Measurements from ENCODE around the gene AOC3. TPM values are rescaled to one million over a fixed set of nuclear protein-coding genes. Genes with fewer than 3 reads are reported as not detected.

Gene AOC3, protein sequence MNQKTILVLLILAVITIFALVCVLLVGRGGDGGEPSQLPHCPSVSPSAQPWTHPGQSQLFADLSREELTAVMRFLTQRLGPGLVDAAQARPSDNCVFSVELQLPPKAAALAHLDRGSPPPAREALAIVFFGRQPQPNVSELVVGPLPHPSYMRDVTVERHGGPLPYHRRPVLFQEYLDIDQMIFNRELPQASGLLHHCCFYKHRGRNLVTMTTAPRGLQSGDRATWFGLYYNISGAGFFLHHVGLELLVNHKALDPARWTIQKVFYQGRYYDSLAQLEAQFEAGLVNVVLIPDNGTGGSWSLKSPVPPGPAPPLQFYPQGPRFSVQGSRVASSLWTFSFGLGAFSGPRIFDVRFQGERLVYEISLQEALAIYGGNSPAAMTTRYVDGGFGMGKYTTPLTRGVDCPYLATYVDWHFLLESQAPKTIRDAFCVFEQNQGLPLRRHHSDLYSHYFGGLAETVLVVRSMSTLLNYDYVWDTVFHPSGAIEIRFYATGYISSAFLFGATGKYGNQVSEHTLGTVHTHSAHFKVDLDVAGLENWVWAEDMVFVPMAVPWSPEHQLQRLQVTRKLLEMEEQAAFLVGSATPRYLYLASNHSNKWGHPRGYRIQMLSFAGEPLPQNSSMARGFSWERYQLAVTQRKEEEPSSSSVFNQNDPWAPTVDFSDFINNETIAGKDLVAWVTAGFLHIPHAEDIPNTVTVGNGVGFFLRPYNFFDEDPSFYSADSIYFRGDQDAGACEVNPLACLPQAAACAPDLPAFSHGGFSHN
- 0.31 and 0.32 TPM in 2 replicates for total RNA-seq

DNA sequence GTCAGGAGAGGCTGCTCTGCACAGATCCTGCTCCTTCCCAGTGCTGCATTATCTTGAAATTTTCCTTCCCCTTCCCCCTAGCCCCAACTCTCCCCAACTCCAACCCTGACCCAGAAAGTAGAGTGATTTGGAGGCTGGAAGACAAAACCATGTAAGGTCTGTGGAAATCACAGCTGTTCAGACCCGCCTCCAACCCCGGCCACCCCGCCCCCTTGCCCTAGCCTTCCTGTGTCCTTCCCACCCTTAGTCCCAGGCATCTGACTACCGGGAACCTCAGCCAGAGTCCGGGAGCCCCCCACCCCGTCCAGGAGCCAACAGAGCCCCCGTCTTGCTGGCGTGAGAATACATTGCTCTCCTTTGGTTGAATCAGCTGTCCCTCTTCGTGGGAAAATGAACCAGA, at the start of gene AOC3:
Gene AOC3, plus strand, starts transcription at position 246 of the 400 bp plus-strand sequence. Its CDS starts 145 bp downstream, at position 391.

DNA sequence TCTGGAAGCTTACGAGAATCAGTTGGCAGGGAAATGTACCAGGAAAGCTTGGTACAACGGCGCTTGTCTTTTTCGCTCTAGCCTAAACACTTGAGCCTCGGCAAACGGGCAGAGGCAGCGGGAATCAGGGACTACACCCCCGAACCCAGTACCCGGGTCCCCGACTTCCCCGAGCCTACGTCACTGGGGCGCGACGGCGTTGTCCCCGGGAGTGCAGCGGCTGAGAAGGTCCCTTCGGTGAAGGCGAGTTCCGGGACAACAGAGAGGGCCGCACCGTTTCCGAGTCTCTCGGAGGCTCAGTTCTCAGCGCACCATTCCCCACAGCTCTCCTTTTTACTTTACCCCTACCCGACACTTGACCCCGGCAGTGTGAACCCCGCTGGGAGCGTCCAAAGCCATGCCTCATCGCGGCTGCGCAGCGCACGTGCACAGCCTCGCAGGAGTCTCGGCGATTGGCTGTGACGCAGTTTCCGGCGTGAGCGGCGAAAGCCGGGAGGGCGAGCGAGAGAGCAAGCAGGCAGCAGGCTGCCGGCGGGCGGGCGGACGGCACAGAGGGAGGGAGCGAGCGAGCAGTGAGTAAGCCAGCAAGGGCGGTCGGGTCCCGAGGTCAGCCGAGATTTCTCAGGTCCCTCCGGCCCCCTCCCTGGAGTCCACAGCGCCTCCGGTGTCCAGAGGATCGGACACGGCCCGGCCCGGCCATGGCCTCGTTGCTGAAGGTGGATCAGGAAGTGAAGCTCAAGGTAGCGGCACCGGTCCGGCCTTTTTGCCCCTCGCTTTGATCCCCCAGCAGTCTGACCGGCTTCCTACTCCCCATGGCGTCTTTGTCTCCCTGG, 17.8 kb upstream of the AOC3 start, which contains the start of gene PSME3:
Gene PSME3, plus strand, starts transcription at position 464 of the 833 bp plus-strand sequence. Its CDS starts 235 bp downstream, at position 699.

DNA sequence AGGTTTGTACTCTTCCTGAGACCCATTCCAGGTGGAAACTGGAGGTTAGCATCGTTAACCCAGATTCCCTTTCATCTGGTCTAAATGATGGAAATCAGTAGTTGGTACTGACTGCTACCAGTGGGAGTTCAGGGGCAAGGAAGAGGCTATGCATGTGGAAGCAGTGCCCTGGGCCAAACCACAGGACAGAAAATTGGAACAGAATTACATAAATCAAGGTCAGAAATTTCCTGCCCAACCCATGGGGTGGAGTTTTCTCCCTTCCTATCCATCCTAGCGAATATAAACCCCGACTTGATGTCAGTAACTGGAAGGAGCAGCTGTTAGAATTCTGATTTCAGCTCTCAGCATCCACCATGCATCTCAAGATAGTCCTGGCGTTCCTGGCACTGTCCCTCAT, 6.7 kb upstream of the AOC3 start, which contains the start of gene AOC2:
Gene AOC2, plus strand, starts transcription at position 310 of the 400 bp plus-strand sequence. Its CDS starts 47 bp downstream, at position 357.

DNA sequence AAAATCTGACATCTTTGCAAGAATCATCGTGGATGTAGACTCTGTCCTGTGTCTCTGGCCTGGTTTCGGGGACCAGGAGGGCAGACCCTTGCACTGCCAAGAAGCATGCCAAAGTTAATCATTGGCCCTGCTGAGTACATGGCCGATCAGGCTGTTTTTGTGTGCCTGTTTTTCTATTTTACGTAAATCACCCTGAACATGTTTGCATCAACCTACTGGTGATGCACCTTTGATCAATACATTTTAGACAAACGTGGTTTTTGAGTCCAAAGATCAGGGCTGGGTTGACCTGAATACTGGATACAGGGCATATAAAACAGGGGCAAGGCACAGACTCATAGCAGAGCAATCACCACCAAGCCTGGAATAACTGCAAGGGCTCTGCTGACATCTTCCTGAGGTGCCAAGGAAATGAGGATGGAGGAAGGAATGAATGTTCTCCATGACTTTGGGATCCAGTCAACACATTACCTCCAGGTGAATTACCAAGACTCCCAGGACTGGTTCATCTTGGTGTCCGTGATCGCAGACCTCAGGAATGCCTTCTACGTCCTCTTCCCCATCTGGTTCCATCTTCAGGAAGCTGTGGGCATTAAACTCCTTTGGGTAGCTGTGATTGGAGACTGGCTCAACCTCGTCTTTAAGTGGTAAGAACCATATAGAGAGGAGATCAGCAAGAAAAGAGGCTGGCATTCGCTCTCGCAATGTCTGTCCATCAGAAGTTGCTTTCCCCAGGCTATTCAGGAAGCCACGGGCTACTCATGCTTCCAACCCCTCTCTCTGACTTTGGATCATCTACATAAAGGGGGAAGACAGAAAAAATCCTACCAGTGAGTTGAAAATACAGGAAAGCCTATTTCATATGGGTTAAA, 49.7 kb downstream of the AOC3 start, which contains the start of gene G6PC1:
Gene G6PC1, plus strand, starts transcription at position 340 of the 872 bp plus-strand sequence. Its CDS starts 78 bp downstream, at position 418.

Other genes starting within 250 kb of the AOC3 start
- gene RETREG3, start 241.8 kb upstream of the AOC3 start, total RNA-seq, result 40.3 and 50.0 TPM in 2 replicates
- gene TUBG1, start 241.5 kb upstream of the AOC3 start, total RNA-seq, result 18.9 and 62.2 TPM in 2 replicates
- gene TUBG2, start 191.9 kb upstream of the AOC3 start, total RNA-seq, result 1.9 and 7.4 TPM in 2 replicates
- gene PLEKHH3, start 174.2 kb upstream of the AOC3 start, total RNA-seq, result 5.8 and 10.2 TPM in 2 replicates
- gene CCR10, start 169.4 kb upstream of the AOC3 start, total RNA-seq, result 2.1 and 2.2 TPM in 2 replicates
- 16.7 and 53.1 TPM in 2 replicates for gene CNTNAP1, start 168.7 kb upstream of the AOC3 start, total RNA-seq
- 9.6 and 18.8 TPM in 2 replicates for gene EZH1, start 106.2 kb upstream of the AOC3 start, total RNA-seq
- 4.4 and 30.8 TPM in 2 replicates for gene RAMP2, start 90.0 kb upstream of the AOC3 start, total RNA-seq
- gene VPS25, start 77.8 kb upstream of the AOC3 start, total RNA-seq, result 35.5 and 41.0 TPM in 2 replicates
- 1.3 and 13.0 TPM in 2 replicates for gene WNK4, start 70.6 kb upstream of the AOC3 start, total RNA-seq
- gene COA3, start 52.5 kb upstream of the AOC3 start, total RNA-seq, result 55.1 and 59.4 TPM in 2 replicates
- gene CNTD1, start 52.3 kb upstream of the AOC3 start, total RNA-seq, result not detected in 2 replicates
- 116 and 169 TPM in 2 replicates for gene BECN1, start 26.9 kb upstream of the AOC3 start, total RNA-seq
- 55.7 and 87.4 TPM in 2 replicates for gene PSME3, start 17.8 kb upstream of the AOC3 start, total RNA-seq
- 0.49 and 0.69 TPM in 2 replicates for gene AOC2, start 6.6 kb upstream of the AOC3 start, total RNA-seq
- gene G6PC1, start 49.6 kb downstream of the AOC3 start, total RNA-seq, result not detected in 2 replicates
- gene AARSD1, start 113.3 kb downstream of the AOC3 start, total RNA-seq, result 14.4 and 18.0 TPM in 2 replicates
- 0.06 and 0.16 TPM in 2 replicates for gene PTGES3L, start 128.9 kb downstream of the AOC3 start, total RNA-seq
- 7.3 and 13.3 TPM in 2 replicates for gene RUNDC1, start 129.4 kb downstream of the AOC3 start, total RNA-seq
- 736 and 777 TPM in 2 replicates for gene RPL27, start 147.2 kb downstream of the AOC3 start, total RNA-seq
- 10.4 and 21.9 TPM in 2 replicates for gene IFI35, start 155.6 kb downstream of the AOC3 start, total RNA-seq
- gene VAT1, start 171.2 kb downstream of the AOC3 start, total RNA-seq, result 230 and 259 TPM in 2 replicates
- gene RND2, start 174.0 kb downstream of the AOC3 start, total RNA-seq, result 0.16 and 0.19 TPM in 2 replicates